Measurements from ENCODE around the gene MICAL3.

MICAL3 gene

GRCh38 chr22:17969701-17970113 is 54.7 kb downstream of the MICAL3 start:
- no peak for DNase-seq

- DNase-seq, result no peak
Measured at GRCh38 chr22:17968126-17968525, 56.2 kb downstream of the MICAL3 start.

GRCh38 chr22:17966403-17966717 is 58.0 kb downstream of the MICAL3 start:
- DNase-seq, result no peak

- no peak for DNase-seq
Measured at GRCh38 chr22:17965538-17966402, 58.6 kb downstream of the MICAL3 start.

GRCh38 chr22:17964643-17965042 is 59.7 kb downstream of the MICAL3 start:
- DNase-seq, result no peak

- no peak for DNase-seq
Measured at GRCh38 chr22:17964156-17964555, 60.2 kb downstream of the MICAL3 start.

GRCh38 chr22:17963015-17963414 is 61.3 kb downstream of the MICAL3 start:
- no peak for DNase-seq

- no peak for DNase-seq
Measured at GRCh38 chr22:17962168-17962567, 62.2 kb downstream of the MICAL3 start.

GRCh38 chr22:17961446-17961729 is 63.0 kb downstream of the MICAL3 start:
- no peak for DNase-seq

- DNase-seq, result no peak
Measured at GRCh38 chr22:17960695-17961445, 63.5 kb downstream of the MICAL3 start.

- no peak for DNase-seq
Measured at GRCh38 chr22:17960011-17960410, 64.3 kb downstream of the MICAL3 start.

GRCh38 chr22:17958166-17958565 is 66.2 kb downstream of the MICAL3 start:
- no peak for DNase-seq

- no peak for DNase-seq
Measured at GRCh38 chr22:17957693-17958092, 66.7 kb downstream of the MICAL3 start.

- DNase-seq, result no peak
Measured at GRCh38 chr22:17957204-17957603, 67.2 kb downstream of the MICAL3 start.

GRCh38 chr22:17956630-17957029 is 67.7 kb downstream of the MICAL3 start:
- no peak for DNase-seq

GRCh38 chr22:17955590-17956379 is 68.6 kb downstream of the MICAL3 start:
- DNase-seq, result no peak

GRCh38 chr22:17954860-17955587 is 69.3 kb downstream of the MICAL3 start:
- no peak for DNase-seq

- no peak for DNase-seq
Measured at GRCh38 chr22:17954200-17954859, 70.0 kb downstream of the MICAL3 start.

GRCh38 chr22:17953147-17953546 is 71.2 kb downstream of the MICAL3 start:
- no peak for DNase-seq

- DNase-seq, result no peak
Measured at GRCh38 chr22:17952273-17952801, 72.0 kb downstream of the MICAL3 start.

GRCh38 chr22:17951315-17951714 is 73.0 kb downstream of the MICAL3 start:
- DNase-seq, result no peak

GRCh38 chr22:17950651-17951214 is 73.6 kb downstream of the MICAL3 start:
- no peak for DNase-seq
